Measurements from ENCODE around the gene DCLK1.

- TF ChIP-seq CTCF (IDR thresholded peaks at IDR 0.05) (no peak), POLR2A (IDR thresholded peaks at IDR 0.05) (no peak)
These were observed 28.5 kb downstream of the DCLK1 start for GRCh38 chr13:36102721-36103120.

Measured in suprapubic skin (tissue), 3 donors.